ENCODE measurements around the gene DNAH11. TPM values are rescaled to one million over a fixed set of nuclear protein-coding genes. Genes with fewer than 3 reads are reported as not detected.

DNAH11 gene
- total RNA-seq, 6 experiments from 2014 or later, result 0.17 to 5.5 (median 1.2) TPM

DNA sequence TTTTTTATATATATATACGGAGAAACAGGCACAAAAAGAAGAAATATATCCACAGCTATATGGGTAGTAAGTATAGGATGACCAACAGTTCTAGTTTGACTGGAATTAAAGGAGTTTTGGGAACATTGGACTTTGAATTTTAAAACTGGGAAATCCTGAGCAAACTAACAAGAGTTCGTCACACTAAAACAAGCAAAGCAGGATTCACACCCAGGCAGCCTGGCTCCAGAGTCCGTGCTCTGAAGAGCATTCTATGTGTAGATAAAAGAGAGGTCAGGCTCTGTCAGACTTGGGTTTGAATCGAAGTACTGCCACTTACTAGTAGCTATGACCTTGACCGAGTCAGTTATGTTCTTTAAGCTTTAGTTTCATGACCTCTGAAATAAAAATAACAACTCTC is 191.0 kb downstream of the DNAH11 start:
- TF ChIP-seq, protein P1, sequence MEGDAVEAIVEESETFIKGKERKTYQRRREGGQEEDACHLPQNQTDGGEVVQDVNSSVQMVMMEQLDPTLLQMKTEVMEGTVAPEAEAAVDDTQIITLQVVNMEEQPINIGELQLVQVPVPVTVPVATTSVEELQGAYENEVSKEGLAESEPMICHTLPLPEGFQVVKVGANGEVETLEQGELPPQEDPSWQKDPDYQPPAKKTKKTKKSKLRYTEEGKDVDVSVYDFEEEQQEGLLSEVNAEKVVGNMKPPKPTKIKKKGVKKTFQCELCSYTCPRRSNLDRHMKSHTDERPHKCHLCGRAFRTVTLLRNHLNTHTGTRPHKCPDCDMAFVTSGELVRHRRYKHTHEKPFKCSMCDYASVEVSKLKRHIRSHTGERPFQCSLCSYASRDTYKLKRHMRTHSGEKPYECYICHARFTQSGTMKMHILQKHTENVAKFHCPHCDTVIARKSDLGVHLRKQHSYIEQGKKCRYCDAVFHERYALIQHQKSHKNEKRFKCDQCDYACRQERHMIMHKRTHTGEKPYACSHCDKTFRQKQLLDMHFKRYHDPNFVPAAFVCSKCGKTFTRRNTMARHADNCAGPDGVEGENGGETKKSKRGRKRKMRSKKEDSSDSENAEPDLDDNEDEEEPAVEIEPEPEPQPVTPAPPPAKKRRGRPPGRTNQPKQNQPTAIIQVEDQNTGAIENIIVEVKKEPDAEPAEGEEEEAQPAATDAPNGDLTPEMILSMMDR (IDR thresholded peaks at IDR 0.05), result no peak
- no peak for TF ChIP-seq POLR2A (IDR thresholded peaks at IDR 0.05)
- DNase-seq (peak; percentile 30 to 65 (median 65)), ATAC-seq (peak; percentile 75 to 90 (median 86))
- peaks cover 0 to 20% (median 0%) of the 10 kb centered on the region in 4 donors for H3K4me1 ChIP-seq
- H3K27ac ChIP-seq, result no peak overlapping the region
- no peaks in the 10 kb centered on the region for H3K27me3 ChIP-seq
- intact Hi-C loops (cut with DNase I), result no loop called here
- H3K36me3 ChIP-seq, result no peaks in the 10 kb centered on the region
- no peak overlapping the region for H3K4me3 ChIP-seq
- WGBS (ENCODE audit: insufficient coverage, low coverage, low lambda C conversion rate, missing lambda C conversion rate), result 36% methylated on average over 5 of the region's 5 CpGs
- no peaks in the 10 kb centered on the region for H3K9me3 ChIP-seq

DNA sequence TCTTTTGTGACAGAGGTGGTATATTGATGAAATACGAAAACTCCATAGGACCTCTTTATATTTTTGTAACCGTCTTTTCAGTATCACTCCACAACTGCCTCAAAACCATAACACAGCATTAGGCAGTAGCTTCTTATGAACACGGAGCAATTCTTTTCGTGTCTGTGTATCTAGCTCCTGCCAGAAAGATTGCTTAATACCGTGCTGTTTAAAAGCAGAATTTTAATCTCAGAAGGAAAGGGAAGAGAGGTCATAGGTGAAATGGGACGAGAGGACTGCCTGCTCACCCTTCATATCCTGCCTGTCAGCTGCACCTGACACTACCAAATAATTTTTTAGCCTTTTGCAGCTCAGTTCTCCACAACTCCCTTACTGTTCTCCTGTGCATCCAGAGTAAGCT is 200.7 kb downstream of the DNAH11 start:
- intact Hi-C loops (cut with DNase I), result no loop called here
- ATAC-seq (peak; percentile 92 to 97 (median 94)), DNase-seq (no peak)
- H3K36me3 ChIP-seq, result no peaks in the 10 kb centered on the region
- peaks cover 0 to 11% (median 0%) of the 10 kb centered on the region in 4 donors for H3K4me1 ChIP-seq
- no peaks in the 10 kb centered on the region for H3K27me3 ChIP-seq
- H3K9me3 ChIP-seq, result no peaks in the 10 kb centered on the region
- H3K27ac ChIP-seq, result peak overlapping the region in 1 of 3 donors; percentile 19
- TF ChIP-seq, protein P1 (IDR thresholded peaks at IDR 0.05), result no peak
- WGBS (ENCODE audit: insufficient coverage, low coverage, low lambda C conversion rate, missing lambda C conversion rate), result 25% methylated on average over 6 of the region's 6 CpGs
- H3K4me3 ChIP-seq, result no peak overlapping the region

DNA sequence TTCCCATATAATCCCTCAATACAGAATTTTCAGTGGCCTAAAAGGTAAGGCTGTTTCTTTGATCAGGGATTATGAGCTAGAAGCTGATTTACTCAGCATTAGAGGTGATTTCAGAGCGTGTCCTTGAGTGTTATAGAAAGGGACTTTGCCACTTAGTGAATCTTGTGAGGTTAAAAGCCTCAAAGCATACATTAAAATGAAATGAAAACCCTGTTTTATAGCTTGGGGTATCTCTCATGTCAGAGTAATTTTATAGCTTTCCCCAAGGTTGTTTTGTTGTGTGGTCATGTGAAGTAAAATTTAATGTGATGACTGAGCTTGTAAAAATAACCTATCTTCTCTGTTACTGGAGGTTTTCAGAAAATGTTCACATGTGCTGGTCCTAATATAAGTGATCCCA is 204.1 kb downstream of the DNAH11 start:
- H3K36me3 ChIP-seq, result no peaks in the 10 kb centered on the region
- WGBS (ENCODE audit: insufficient coverage, low coverage, low lambda C conversion rate, missing lambda C conversion rate), result 80% methylated on average over 1 of the region's 1 CpG
- no peaks in the 10 kb centered on the region for H3K9me3 ChIP-seq
- intact Hi-C loops (cut with DNase I), result no loop called here
- no peak overlapping the region for H3K4me3 ChIP-seq
- no peak for DNase-seq
- TF ChIP-seq POLR2A (IDR thresholded peaks at IDR 0.05), result no peak
- TF ChIP-seq, protein P1 (IDR thresholded peaks at IDR 0.05), result no peak
- ATAC-seq, result no peak
- H3K27me3 ChIP-seq, result no peaks in the 10 kb centered on the region
- peaks cover 0 to 11% (median 0%) of the 10 kb centered on the region in 4 donors for H3K4me1 ChIP-seq
- no peak overlapping the region for H3K27ac ChIP-seq

DNA sequence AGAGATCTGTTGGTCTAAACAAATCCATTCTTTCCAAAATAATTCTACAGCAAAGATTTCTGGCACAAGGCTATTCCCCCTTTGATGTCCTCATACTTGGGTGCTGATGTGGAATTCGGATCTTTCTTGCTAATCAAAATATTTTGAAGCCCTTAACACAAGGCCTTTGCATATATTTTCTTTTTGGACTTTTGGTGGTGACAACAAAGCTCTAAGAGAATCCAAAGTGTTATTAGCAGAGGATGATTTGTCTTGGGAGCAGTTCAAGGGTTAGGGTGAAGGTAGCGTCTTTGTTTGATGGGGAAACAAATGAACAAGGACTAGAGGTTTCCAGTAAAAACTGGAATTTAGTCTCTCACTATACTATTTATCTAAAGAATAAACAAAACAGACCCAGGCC is 205.0 kb downstream of the DNAH11 start:
- TF ChIP-seq POLR2A (IDR thresholded peaks at IDR 0.05), result no peak
- TF ChIP-seq, protein P1 (IDR thresholded peaks at IDR 0.05), result no peak
- intact Hi-C loops (cut with DNase I), result no loop called here
- peaks cover 0 to 11% (median 0%) of the 10 kb centered on the region in 4 donors for H3K4me1 ChIP-seq
- no peak overlapping the region for H3K27ac ChIP-seq
- ATAC-seq, result no peak
- DNase-seq, result no peak
- no peaks in the 10 kb centered on the region for H3K36me3 ChIP-seq
- no peaks in the 10 kb centered on the region for H3K27me3 ChIP-seq
- H3K9me3 ChIP-seq, result no peaks in the 10 kb centered on the region
- WGBS (ENCODE audit: insufficient coverage, low coverage, low lambda C conversion rate, missing lambda C conversion rate), result 71% methylated on average over 2 of the region's 2 CpGs
- H3K4me3 ChIP-seq, result no peak overlapping the region

DNA sequence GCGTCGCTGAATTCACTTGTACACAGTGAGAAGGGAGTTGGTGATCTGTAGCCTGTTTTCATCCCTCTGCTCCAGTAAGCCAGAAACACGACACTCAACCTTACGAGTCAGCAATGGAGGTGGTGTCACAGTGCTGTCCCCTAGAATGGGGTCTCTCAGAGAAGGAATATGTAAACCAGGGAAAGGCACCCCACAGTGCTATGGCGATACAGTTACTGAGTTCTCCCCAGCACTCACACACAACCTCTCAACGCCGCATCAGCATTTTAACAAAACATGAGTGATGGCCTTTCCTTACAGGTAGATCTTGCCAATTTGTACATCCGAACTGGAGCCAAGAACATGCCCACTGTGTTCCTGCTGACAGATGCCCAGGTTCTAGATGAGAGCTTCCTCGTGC is 206.5 kb downstream of the DNAH11 start:
- Histone ChIP-seq H3K9me3 (no peaks in the 10 kb centered on the region), H3K27me3 (no peaks in the 10 kb centered on the region), H3K4me3 (no peak overlapping the region), H3K4me1 (no peaks in the 10 kb centered on the region), H3K36me3 (no peaks in the 10 kb centered on the region), H3K27ac (no peak overlapping the region)
- ATAC-seq (no peak), DNase-seq (no peak)
- intact Hi-C loops (cut with DNase I), result no loop called here
- no peak for TF ChIP-seq POLR2A (IDR thresholded peaks at IDR 0.05)
- TF ChIP-seq, protein P1 (IDR thresholded peaks at IDR 0.05), result no peak
- 81% methylated on average over 8 of the region's 9 CpGs for WGBS (ENCODE audit: insufficient coverage, low coverage, low lambda C conversion rate, missing lambda C conversion rate)
